ENCODE data around the gene CNTN4.

DNA sequence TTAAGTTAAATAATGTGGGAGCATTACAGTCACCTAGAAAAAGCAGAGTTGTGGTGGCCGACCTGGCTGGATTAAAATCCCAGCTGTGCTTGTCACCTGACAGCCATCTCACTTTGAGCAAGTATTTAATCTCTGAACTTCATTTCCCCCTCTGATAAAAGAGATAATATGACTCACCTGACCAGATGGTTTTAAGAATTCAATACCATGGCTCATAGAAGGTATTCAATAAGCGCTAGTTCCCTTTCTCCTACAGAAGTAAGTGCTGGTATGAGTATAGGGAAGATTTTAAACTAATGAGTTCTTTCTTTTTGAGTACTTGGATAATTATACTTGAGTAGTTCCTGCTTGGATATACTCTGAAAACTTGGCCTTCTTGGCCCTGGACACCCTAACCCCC lies 686.0 kb downstream of the CNTN4 start:
- TF ChIP-seq, protein P1, sequence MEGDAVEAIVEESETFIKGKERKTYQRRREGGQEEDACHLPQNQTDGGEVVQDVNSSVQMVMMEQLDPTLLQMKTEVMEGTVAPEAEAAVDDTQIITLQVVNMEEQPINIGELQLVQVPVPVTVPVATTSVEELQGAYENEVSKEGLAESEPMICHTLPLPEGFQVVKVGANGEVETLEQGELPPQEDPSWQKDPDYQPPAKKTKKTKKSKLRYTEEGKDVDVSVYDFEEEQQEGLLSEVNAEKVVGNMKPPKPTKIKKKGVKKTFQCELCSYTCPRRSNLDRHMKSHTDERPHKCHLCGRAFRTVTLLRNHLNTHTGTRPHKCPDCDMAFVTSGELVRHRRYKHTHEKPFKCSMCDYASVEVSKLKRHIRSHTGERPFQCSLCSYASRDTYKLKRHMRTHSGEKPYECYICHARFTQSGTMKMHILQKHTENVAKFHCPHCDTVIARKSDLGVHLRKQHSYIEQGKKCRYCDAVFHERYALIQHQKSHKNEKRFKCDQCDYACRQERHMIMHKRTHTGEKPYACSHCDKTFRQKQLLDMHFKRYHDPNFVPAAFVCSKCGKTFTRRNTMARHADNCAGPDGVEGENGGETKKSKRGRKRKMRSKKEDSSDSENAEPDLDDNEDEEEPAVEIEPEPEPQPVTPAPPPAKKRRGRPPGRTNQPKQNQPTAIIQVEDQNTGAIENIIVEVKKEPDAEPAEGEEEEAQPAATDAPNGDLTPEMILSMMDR (IDR thresholded peaks at IDR 0.05) = no peak
- TF ChIP-seq POLR2A (IDR thresholded peaks at IDR 0.05) = no peak
